A673 (cell line): ENCODE measurements around the gene METTL25B. TPM values are rescaled to one million over a fixed set of nuclear protein-coding genes. Genes with fewer than 3 reads are reported as not detected.

Experiments
- BruUV-seq: library from RNA; stranded (reverse); fragments of 400-500 nt; replicated peaks from 2 replicates; lab custom pipeline; 2021; lab: Mats Ljungman, UMichigan
- CTCF ChIA-PET: fragments of 300-600 bp; sonication (Branson Sonifier 250); formaldehyde crosslinking; loops from one replicate; lab custom pipeline; 2022; ENCODE audit warnings: antibody characterized with exemption; lab: Charles Lee
- POLR2A ChIA-PET: fragments of 300-600 bp; sonication (Branson Sonifier 250); formaldehyde crosslinking; loops from one replicate; lab custom pipeline; 2022; ENCODE audit warnings: antibody characterized with exemption; ENCODE audit not compliant: low non-redundant PET; lab: Charles Lee
- DNase-seq: peaks from one replicate; pipeline ENCODE4 v3.0.0-alpha.2; 2015; ENCODE audit warnings: low spot score
- H3K27ac ChIP-seq: fragments of 200-600 bp; sonication (generic); 2 replicates; pipeline ENCODE4 v1.5.1; 2016; ENCODE audit warnings: mixed run types, low read depth, mild to moderate bottlenecking, mixed read lengths, antibody characterized with exemption, low read length; ENCODE audit not compliant: poor library complexity, severe bottlenecking
- H3K27me3 ChIP-seq: fragments of 200-600 bp; sonication (generic); replicated peaks from 2 replicates; pipeline ENCODE4 v1.6.1; 2017; ENCODE audit warnings: mixed run types, low read depth, mild to moderate bottlenecking, mixed read lengths, antibody characterized with exemption, low read length; ENCODE audit not compliant: insufficient read depth, poor library complexity
- H3K36me3 ChIP-seq: fragments of 200-600 bp; sonication (generic); 2 replicates; pipeline ENCODE4 v1.6.1; 2016; ENCODE audit warnings: mixed run types, mild to moderate bottlenecking, mixed read lengths, antibody characterized with exemption, low read length; ENCODE audit not compliant: insufficient read depth, poor library complexity, severe bottlenecking
- H3K4me1 ChIP-seq: fragments of 200-600 bp; sonication (generic); 2 replicates; pipeline ENCODE4 v1.6.1; 2017; ENCODE audit warnings: mixed run types, mild to moderate bottlenecking, mixed read lengths, antibody characterized with exemption, low read length; ENCODE audit not compliant: insufficient read depth, poor library complexity, severe bottlenecking
- H3K4me3 ChIP-seq: fragments of 200-600 bp; sonication (generic); 2 replicates; pipeline ENCODE4 v1.5.1; 2016; ENCODE audit warnings: low read depth, mixed run types, mild to moderate bottlenecking, mixed read lengths, low read length; ENCODE audit not compliant: poor library complexity, severe bottlenecking
- H3K9me3 ChIP-seq: fragments of 200-600 bp; sonication (generic); 2 replicates; pipeline ENCODE4 v1.6.1; 2016; ENCODE audit warnings: mixed run types, low read depth, mild to moderate bottlenecking, mixed read lengths, antibody characterized with exemption, low read length; ENCODE audit not compliant: poor library complexity, severe bottlenecking
- EZH2 ChIP-seq: fragments of 200-600 bp; sonication (generic); IDR thresholded peaks from 2 replicates; pipeline ENCODE4 v1.6.1; 2017; ENCODE audit warnings: borderline replicate concordance, low read depth, mild to moderate bottlenecking, mixed read lengths, antibody characterized with exemption, low read length; ENCODE audit not compliant: poor library complexity, severe bottlenecking
- intact Hi-C: fragments of 100-400 bp; cut with micrococcal nuclease; formaldehyde crosslinking; loops from one replicate; pipeline ENCODE4 v1.10.0; 2022; ENCODE audit not compliant: unreplicated experiment
- total RNA-seq: library from RNA; stranded (reverse); gene quantifications from 2 replicates; pipeline ENCODE4 v1.2.3, GENCODE V29; 2021
- TF ChIP-seq, protein P1 (sequence below): fragments of 300-800, 200-600 bp; sonication (generic); conservative IDR thresholded peaks from 2 replicates; pipeline ENCODE4 v1.5.1; 2017; ENCODE audit warnings: low read depth, mild to moderate bottlenecking, antibody characterized with exemption, low read length, moderate library complexity, mixed read lengths

Gene METTL25B
- total RNA-seq, 1 experiment from 2014 or later: 20.2 TPM

DNA sequence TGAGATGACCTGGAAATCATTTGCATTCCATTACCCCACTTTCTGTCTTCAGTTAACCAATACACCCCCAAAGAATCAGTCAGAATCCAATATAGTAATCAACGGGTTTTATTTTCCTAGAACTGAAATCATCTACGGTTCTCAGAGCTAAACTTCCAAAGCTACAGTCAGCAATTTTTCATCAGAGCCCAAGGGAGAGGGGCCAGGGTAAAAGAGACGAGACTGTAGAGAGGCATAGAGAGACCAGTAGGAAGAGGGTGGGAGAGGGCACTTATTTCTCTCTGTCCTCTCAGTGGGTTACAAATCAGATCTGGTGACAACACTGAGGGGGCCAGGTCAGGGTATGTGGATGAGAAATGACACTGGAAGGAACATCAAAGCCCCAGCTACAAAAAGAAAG, 13.7 kb downstream of the METTL25B start:
- BruUV-seq: no TSS peak
- H3K4me3 ChIP-seq: no peak overlapping the region
- H3K9me3 ChIP-seq: no peaks in the 10 kb centered on the region
- intact Hi-C loops: no loop called here
- peaks cover 24% of the 10 kb centered on the region for H3K4me1 ChIP-seq
- DNase-seq: no peak
- TF ChIP-seq, protein P1, sequence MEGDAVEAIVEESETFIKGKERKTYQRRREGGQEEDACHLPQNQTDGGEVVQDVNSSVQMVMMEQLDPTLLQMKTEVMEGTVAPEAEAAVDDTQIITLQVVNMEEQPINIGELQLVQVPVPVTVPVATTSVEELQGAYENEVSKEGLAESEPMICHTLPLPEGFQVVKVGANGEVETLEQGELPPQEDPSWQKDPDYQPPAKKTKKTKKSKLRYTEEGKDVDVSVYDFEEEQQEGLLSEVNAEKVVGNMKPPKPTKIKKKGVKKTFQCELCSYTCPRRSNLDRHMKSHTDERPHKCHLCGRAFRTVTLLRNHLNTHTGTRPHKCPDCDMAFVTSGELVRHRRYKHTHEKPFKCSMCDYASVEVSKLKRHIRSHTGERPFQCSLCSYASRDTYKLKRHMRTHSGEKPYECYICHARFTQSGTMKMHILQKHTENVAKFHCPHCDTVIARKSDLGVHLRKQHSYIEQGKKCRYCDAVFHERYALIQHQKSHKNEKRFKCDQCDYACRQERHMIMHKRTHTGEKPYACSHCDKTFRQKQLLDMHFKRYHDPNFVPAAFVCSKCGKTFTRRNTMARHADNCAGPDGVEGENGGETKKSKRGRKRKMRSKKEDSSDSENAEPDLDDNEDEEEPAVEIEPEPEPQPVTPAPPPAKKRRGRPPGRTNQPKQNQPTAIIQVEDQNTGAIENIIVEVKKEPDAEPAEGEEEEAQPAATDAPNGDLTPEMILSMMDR: no peak
- TF ChIP-seq EZH2: no peak
- H3K27ac ChIP-seq: peak overlapping the region; percentile 1
- H3K36me3 ChIP-seq: peaks cover 51% of the 10 kb centered on the region
- CTCF ChIA-PET: no interaction called here
- no peaks in the 10 kb centered on the region for H3K27me3 ChIP-seq
- POLR2A ChIA-PET: no interaction called here

- POLR2A ChIA-PET: interaction anchor here (0.7 kb wide), 1 partner anchor 12 kb away, joined by 4 read pairs; no protein-coding TSS in a partner anchor
- Histone ChIP-seq H3K9me3 (no peaks in the 10 kb centered on the region), H3K4me1 (peaks cover 29% of the 10 kb centered on the region), H3K36me3 (peaks cover 44% of the 10 kb centered on the region), H3K27ac (no peak overlapping the region), H3K27me3 (no peaks in the 10 kb centered on the region), H3K4me3 (no peak overlapping the region)
- BruUV-seq: no TSS peak
- intact Hi-C loops: no loop called here
- DNase-seq: no peak
- CTCF ChIA-PET: no interaction called here
- no peak for TF ChIP-seq EZH2
- TF ChIP-seq, protein P1: no peak
Measured at GRCh38 chr1:156742801-156743200, 14.5 kb downstream of the METTL25B start.

DNA sequence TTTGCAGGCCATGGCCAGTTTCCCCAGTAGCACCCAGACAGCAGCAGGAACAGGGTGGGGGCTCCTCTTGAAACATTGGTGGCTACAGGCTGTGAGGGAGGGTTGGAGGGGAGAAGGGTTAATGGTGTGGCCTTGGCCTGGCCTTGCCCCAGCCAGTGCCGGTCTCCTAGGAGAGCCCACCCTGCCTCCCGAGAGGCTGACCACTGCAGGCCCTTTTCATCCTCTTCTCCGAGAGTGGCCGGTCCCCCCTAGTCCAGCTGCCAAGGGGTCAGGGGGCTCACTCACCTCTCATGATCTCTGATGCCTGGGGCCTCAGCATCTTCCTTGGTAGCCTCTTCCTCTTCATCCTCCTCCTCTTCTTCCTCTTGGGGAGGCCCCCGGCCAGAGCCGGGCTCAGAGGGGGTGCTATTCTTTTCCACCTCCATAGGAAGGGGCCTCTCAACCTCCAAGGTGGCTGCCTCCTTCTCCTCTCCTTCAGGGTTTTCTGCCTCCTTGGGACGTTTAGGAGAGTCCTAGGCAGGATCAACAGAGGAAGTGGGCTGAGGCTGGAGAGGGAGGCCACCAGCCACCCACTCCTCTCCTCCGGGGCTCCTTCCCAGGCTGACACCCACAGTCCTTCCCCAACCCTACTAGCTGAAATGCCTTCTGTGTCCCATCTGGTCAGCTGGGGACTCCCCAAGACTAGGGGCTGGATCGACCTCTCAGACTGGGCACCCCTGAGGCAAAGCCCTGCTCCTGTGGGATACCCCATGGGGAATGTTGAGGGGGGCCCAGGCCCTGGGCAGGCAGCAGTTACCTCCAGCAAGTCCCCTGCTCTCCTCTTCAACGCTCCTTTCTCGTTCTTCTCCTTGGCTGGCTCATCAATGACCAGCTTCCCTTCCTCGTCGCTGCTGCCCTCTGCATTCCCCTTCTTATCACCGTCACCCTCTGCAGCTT, 15.4 kb downstream of the METTL25B start:
- DNase-seq: no peak
- Histone ChIP-seq H3K9me3 (no peaks in the 10 kb centered on the region), H3K27me3 (no peaks in the 10 kb centered on the region), H3K36me3 (peaks cover 40% of the 10 kb centered on the region), H3K4me1 (peaks cover 37% of the 10 kb centered on the region), H3K27ac (no peak overlapping the region), H3K4me3 (no peak overlapping the region)
- BruUV-seq: no TSS peak
- ChIA-PET POLR2A (no interaction called here), CTCF (no interaction called here)
- intact Hi-C loops: no loop called here
- TF ChIP-seq EZH2: no peak
- TF ChIP-seq, protein P1: no peak
